GM18517 (cell line): Measurements from ENCODE around the gene PCDHB10.

Experiments used
- ATAC-seq: cut with Tn5 transposase; IDR thresholded peaks from one replicate; pipeline ENCODE4 v1.9.1; 2021; ENCODE audit warnings: mild to moderate bottlenecking, moderate library complexity; ENCODE audit not compliant: unreplicated experiment

Gene PCDHB10

DNA sequence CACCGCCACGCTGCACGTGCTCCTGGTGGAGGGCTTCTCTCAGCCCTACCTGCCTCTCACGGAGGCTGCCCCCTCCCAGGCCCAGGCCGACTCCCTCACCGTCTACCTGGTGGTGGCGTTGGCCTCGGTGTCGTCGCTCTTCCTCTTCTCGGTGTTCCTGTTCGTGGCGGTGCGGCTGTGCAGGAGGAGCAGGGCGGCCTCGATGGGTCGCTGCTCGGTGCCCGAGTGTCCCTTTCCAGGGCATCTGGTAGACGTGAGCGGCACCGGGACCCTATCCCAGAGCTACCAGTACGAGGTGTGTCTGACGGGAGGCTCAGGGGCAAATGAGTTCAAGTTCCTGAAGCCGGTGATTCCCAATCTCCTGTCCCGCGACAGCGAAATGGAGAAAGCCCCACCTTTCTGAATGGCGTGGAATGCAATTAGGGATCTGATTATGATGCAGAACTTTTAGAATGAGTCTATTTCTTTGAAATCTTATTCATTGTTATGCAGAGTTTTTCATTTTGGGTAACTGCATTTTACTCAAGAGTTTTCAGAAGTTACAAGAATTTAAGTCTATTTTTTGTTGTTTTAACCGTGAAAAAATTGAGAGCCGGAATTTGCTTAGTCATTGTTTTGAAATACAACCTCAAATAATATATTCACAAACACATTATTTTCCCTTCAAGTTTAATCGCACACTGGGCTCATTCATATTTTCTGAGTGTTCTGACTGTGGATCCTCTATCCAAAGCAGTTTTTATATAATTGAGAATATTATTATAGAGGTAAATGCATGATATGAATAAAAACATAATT is 44.6 kb downstream of the PCDHB10 start:
- no peak for ATAC-seq

DNA sequence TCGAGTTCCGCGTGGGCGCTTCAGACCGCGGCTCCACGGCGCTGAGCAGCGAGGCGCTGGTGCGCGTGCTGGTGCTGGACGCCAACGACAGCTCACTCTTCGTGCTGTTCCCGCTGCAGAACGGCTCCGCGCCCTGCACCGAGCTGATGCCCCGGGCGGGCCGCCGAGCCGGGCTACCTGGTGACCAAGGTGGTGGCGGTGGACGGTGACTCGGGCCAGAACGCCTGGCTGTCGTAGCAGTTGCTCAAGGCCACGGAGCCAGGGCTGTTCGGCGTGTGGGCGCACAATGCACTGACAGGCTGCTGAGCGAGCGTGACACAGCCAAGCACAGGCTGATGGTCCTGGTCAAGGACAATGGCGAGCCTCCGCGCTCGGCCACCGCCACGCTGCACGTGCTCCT is 49.3 kb downstream of the PCDHB10 start:
- ATAC-seq, result no peak
